ENCODE measurements around the gene THSD4.
A peak's percentile ranks its signal among the peaks of the same experiment; 100 is the strongest.

DNA sequence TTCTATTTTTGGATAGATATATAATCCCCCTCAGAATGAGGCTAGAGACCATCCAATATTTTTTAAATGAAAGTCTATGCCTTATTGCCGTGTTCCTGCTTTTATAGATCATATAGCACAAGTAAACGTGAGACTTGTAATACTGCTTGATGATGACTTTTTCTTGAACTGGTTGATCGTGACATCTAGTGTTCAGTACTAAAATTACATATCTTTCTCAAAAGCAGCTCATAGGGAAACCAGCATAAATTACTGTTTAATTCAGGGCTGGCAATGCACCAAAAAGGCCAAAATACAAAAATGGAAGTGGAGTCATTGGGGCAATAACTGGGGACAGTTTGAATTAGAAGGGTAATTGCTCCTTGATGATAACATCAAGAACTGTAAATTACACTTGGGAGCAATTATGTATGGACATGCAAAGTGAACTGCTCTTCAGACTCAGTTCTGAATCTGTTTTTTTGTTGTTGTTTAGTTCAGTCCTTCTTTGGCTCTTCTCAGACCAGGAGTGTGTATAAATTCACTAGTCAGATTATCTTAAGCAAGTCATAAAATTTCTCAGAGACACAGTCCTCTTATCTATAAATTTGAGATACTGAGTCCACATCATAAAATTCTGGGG lies 325.3 kb downstream of the THSD4 start:
- TF ChIP-seq, protein P1, sequence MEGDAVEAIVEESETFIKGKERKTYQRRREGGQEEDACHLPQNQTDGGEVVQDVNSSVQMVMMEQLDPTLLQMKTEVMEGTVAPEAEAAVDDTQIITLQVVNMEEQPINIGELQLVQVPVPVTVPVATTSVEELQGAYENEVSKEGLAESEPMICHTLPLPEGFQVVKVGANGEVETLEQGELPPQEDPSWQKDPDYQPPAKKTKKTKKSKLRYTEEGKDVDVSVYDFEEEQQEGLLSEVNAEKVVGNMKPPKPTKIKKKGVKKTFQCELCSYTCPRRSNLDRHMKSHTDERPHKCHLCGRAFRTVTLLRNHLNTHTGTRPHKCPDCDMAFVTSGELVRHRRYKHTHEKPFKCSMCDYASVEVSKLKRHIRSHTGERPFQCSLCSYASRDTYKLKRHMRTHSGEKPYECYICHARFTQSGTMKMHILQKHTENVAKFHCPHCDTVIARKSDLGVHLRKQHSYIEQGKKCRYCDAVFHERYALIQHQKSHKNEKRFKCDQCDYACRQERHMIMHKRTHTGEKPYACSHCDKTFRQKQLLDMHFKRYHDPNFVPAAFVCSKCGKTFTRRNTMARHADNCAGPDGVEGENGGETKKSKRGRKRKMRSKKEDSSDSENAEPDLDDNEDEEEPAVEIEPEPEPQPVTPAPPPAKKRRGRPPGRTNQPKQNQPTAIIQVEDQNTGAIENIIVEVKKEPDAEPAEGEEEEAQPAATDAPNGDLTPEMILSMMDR (IDR thresholded peaks at IDR 0.05; ENCODE audit: control extremely low read depth in 1 of 3, insufficient read depth in 1 of 3, low read depth in 1 of 3, low read length in 3 of 3): peak in 2 of 3 experiments; percentile 43; a peak in 2 of 4 replicates
- TF ChIP-seq POLR2A (IDR thresholded peaks at IDR 0.05; ENCODE audit: control extremely low read depth in 1 of 2, low read depth in 2 of 2, low read length in 2 of 2) (no peak), GABPA (IDR thresholded peaks at IDR 0.05; ENCODE audit: borderline replicate concordance, insufficient read depth, low read length) (no peak), YY1 (IDR thresholded peaks at IDR 0.05; ENCODE audit: low read depth, low read length) (no peak), PHF8 (conservative IDR thresholded peaks at IDR 0.05; ENCODE audit: low read depth, low read length) (no peak), POLR2AphosphoS5 (IDR thresholded peaks at IDR 0.05; ENCODE audit: low read depth, low read length) (no peak), BRCA1 (IDR thresholded peaks at IDR 0.05; ENCODE audit: low read depth, low read length) (no peak), HDAC2 (IDR thresholded peaks at IDR 0.05; ENCODE audit: borderline replicate concordance in 1 of 2, low read depth in 2 of 2, low read length in 2 of 2) (no peak), CEBPB (IDR thresholded peaks at IDR 0.05; ENCODE audit: low read depth, low read length) (no peak), NRF1 (IDR thresholded peaks at IDR 0.05; ENCODE audit: low read depth, low read length) (no peak), SP1 (IDR thresholded peaks at IDR 0.05; ENCODE audit: low read depth, low read length) (no peak)
- TF ChIP-seq, protein P2, sequence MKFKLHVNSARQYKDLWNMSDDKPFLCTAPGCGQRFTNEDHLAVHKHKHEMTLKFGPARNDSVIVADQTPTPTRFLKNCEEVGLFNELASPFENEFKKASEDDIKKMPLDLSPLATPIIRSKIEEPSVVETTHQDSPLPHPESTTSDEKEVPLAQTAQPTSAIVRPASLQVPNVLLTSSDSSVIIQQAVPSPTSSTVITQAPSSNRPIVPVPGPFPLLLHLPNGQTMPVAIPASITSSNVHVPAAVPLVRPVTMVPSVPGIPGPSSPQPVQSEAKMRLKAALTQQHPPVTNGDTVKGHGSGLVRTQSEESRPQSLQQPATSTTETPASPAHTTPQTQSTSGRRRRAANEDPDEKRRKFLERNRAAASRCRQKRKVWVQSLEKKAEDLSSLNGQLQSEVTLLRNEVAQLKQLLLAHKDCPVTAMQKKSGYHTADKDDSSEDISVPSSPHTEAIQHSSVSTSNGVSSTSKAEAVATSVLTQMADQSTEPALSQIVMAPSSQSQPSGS (IDR thresholded peaks at IDR 0.05; ENCODE audit: low read length): no peak
- TF ChIP-seq, protein P3, sequence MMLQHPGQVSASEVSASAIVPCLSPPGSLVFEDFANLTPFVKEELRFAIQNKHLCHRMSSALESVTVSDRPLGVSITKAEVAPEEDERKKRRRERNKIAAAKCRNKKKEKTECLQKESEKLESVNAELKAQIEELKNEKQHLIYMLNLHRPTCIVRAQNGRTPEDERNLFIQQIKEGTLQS (IDR thresholded peaks at IDR 0.05; ENCODE audit: insufficient read depth, low read depth, low read length): no peak

All from H1 (cell line).